ENCODE data around the gene DMC1. TPM values are rescaled to one million over a fixed set of nuclear protein-coding genes. Genes with fewer than 3 reads are reported as not detected.

The DMC1 gene
- total and polyA plus RNA-seq, 7 donors, result 0.09 to 0.91 (median 0.34) TPM

GRCh38 chr22:38569181-38569971 is 607 bp downstream of the DMC1 start:
- intact Hi-C loops (cut with DNase I), result loop anchor here in 1 of 2 donors (5.0 kb wide), 1 partner anchor 62 kb away; the partner anchor contains the start of gene DDX17
- peak in 1 of 2 donors; percentile 15 for DNase-seq

GRCh38 chr22:38567531-38568285 is 2.3 kb downstream of the DMC1 start:
- intact Hi-C loops (cut with DNase I), result loop anchor here in 1 of 2 donors (5.0 kb wide), 1 partner anchor 60 kb away; the partner anchor contains the start of gene DDX17
- Histone ChIP-seq H3K9me3 (no peaks in the 10 kb centered on the region), H3K27me3 (ENCODE audit: insufficient read depth in 3 of 3, low read length in 2 of 3) (no peaks in the 10 kb centered on the region), H3K36me3 (ENCODE audit: insufficient read depth in 1 of 2, low read depth in 1 of 2) (no peaks in the 10 kb centered on the region), H3K4me3 (no peak overlapping the region), H3K4me1 (peaks cover 9% of the 10 kb centered on the region), H3K27ac (no peak overlapping the region)
- TF ChIP-seq, protein P1, sequence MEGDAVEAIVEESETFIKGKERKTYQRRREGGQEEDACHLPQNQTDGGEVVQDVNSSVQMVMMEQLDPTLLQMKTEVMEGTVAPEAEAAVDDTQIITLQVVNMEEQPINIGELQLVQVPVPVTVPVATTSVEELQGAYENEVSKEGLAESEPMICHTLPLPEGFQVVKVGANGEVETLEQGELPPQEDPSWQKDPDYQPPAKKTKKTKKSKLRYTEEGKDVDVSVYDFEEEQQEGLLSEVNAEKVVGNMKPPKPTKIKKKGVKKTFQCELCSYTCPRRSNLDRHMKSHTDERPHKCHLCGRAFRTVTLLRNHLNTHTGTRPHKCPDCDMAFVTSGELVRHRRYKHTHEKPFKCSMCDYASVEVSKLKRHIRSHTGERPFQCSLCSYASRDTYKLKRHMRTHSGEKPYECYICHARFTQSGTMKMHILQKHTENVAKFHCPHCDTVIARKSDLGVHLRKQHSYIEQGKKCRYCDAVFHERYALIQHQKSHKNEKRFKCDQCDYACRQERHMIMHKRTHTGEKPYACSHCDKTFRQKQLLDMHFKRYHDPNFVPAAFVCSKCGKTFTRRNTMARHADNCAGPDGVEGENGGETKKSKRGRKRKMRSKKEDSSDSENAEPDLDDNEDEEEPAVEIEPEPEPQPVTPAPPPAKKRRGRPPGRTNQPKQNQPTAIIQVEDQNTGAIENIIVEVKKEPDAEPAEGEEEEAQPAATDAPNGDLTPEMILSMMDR (IDR thresholded peaks at IDR 0.05), result no peak
- 39 to 58% (median 51%) methylated on average over 7 of the region's 7 CpGs for WGBS, 3 donors
- no peak for ATAC-seq
- no peak for DNase-seq

More at GRCh38 chr22:38569181-38569971, 607 bp downstream of the DMC1 start:
- ATAC-seq, result peak in 3 of 4 donors; percentile 1 to 12 (median 6)
- TF ChIP-seq, protein P1 (IDR thresholded peaks at IDR 0.05), result no peak
- Histone ChIP-seq H3K4me3 (peak overlapping the region; percentile 78), H3K9me3 (no peaks in the 10 kb centered on the region), H3K36me3 (ENCODE audit: insufficient read depth in 1 of 2, low read depth in 1 of 2) (no peaks in the 10 kb centered on the region), H3K27ac (no peak overlapping the region), H3K27me3 (ENCODE audit: insufficient read depth in 3 of 3, low read length in 2 of 3) (no peaks in the 10 kb centered on the region), H3K4me1 (peaks cover 9% of the 10 kb centered on the region)
- WGBS, 3 donors, result 29 to 43% (median 36%) methylated on average over 32 of the region's 32 CpGs

- Histone ChIP-seq H3K27me3 (ENCODE audit: insufficient read depth in 3 of 3, low read length in 2 of 3) (no peaks in the 10 kb centered on the region), H3K4me1 (peaks cover 9% of the 10 kb centered on the region), H3K4me3 (no peak overlapping the region), H3K9me3 (no peaks in the 10 kb centered on the region), H3K36me3 (ENCODE audit: insufficient read depth in 1 of 2, low read depth in 1 of 2) (no peaks in the 10 kb centered on the region), H3K27ac (no peak overlapping the region)
- intact Hi-C loops (cut with DNase I), result loop anchor here in 1 of 2 donors (5.0 kb wide), 1 partner anchor 60 kb away; the partner anchor contains the start of gene DDX17
- TF ChIP-seq, protein P1 (IDR thresholded peaks at IDR 0.05), result no peak
- 50 to 62% (median 56%) methylated on average over 3 of the region's 3 CpGs for WGBS, 3 donors
- DNase-seq (no peak), ATAC-seq (no peak)
Measured at GRCh38 chr22:38566726-38567504, 3.1 kb downstream of the DMC1 start.

DNA sequence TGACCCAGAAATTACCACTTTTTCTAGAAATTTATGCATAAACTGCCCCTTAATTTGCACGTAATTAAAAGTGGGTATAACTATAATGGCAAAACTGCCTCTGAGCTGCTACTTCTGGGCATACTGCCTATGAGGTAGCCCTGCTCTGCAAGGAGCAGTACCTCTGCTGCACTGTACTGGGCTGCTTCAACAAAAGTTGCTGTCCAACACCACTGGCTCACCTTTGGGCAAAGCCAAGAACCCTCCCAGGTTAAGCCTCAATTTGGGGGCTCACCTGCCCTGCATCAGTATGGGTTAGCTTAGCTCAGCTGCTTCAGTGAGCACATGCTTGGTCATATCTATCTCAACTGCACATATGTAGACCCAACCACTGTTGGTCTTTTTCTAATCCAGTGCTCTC is 4.5 kb downstream of the DMC1 start:
- Histone ChIP-seq H3K27me3 (ENCODE audit: insufficient read depth in 3 of 3, low read length in 2 of 3) (no peaks in the 10 kb centered on the region), H3K27ac (no peak overlapping the region), H3K4me1 (no peaks in the 10 kb centered on the region), H3K36me3 (ENCODE audit: insufficient read depth in 1 of 2, low read depth in 1 of 2) (no peaks in the 10 kb centered on the region), H3K4me3 (no peak overlapping the region), H3K9me3 (no peaks in the 10 kb centered on the region)
- TF ChIP-seq, protein P1 (IDR thresholded peaks at IDR 0.05), result no peak
- ATAC-seq (no peak), DNase-seq (no peak)
- 94 to 98% (median 94%) methylated on average over 1 of the region's 1 CpG for WGBS, 3 donors
- intact Hi-C loops (cut with DNase I), result loop anchor here in 1 of 2 donors (5.0 kb wide), 1 partner anchor 58 kb away; the partner anchor contains the start of gene DDX17
